ENCODE measurements around the gene HPX.

- TF ChIP-seq, protein P1, sequence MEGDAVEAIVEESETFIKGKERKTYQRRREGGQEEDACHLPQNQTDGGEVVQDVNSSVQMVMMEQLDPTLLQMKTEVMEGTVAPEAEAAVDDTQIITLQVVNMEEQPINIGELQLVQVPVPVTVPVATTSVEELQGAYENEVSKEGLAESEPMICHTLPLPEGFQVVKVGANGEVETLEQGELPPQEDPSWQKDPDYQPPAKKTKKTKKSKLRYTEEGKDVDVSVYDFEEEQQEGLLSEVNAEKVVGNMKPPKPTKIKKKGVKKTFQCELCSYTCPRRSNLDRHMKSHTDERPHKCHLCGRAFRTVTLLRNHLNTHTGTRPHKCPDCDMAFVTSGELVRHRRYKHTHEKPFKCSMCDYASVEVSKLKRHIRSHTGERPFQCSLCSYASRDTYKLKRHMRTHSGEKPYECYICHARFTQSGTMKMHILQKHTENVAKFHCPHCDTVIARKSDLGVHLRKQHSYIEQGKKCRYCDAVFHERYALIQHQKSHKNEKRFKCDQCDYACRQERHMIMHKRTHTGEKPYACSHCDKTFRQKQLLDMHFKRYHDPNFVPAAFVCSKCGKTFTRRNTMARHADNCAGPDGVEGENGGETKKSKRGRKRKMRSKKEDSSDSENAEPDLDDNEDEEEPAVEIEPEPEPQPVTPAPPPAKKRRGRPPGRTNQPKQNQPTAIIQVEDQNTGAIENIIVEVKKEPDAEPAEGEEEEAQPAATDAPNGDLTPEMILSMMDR (IDR thresholded peaks at IDR 0.05) = no peak
- TF ChIP-seq POLR2A (IDR thresholded peaks at IDR 0.05) = no peak
Measured at GRCh38 chr11:6417907-6418556, 22.8 kb downstream of the HPX start.
